IMR-90 (cell line): ENCODE data around the gene SFXN2. TPM values are rescaled to one million over a fixed set of nuclear protein-coding genes. Genes with fewer than 3 reads are reported as not detected.

Source experiments
- ATAC-seq: fragments of 200-7000 bp; cut with Tn5 transposase; 2 replicates; pipeline ENCODE4 v1.9.1; 2020; ENCODE audit warnings: low read depth, mild to moderate bottlenecking, moderate library complexity
- BruUV-seq: library from RNA; stranded (reverse); fragments of 400-500 nt; replicated peaks from 2 replicates; lab custom pipeline; 2021; lab: Mats Ljungman, UMichigan
- CTCF ChIA-PET: fragments of 300-600 bp; formaldehyde crosslinking; extraction: SDS; loops from one replicate; lab custom pipeline; 2021; ENCODE audit warnings: antibody characterized with exemption; lab: Yijun Ruan, JAX
- POLR2A ChIA-PET: fragments of 300-600 bp; sonication (Branson Sonifier 250); formaldehyde crosslinking; loops from one replicate; lab custom pipeline; 2022; ENCODE audit warnings: antibody characterized with exemption; ENCODE audit not compliant: unreplicated experiment; lab: Charles Lee
- DNase-seq: peaks from one replicate; pipeline ENCODE4 v3.0.0; 2013
- H2AFZ ChIP-seq: replicated peaks from 2 replicates; pipeline ENCODE3; 2013; ENCODE audit warnings: low read length, mild to moderate bottlenecking; ENCODE audit not compliant: poor library complexity
- H2AK5ac ChIP-seq: 2 replicates; pipeline ENCODE4 v1.6.1; 2013; ENCODE audit warnings: low read depth, low read length, inconsistent platforms
- H2AK9ac ChIP-seq: replicated peaks from 2 replicates; pipeline ENCODE3; 2013; ENCODE audit warnings: mild to moderate bottlenecking, low read depth, low read length, moderate library complexity; ENCODE audit not compliant: poor library complexity
- H2BK120ac ChIP-seq: 2 replicates; pipeline ENCODE4 v1.6.1; 2013; ENCODE audit warnings: low read depth, low read length, inconsistent platforms
- H2BK15ac ChIP-seq: 3 replicates; pipeline ENCODE4 v1.6.1; 2013; ENCODE audit warnings: low read depth, low read length, inconsistent platforms
- H2BK20ac ChIP-seq: 2 replicates; pipeline ENCODE4 v1.6.1; 2013; ENCODE audit warnings: low read depth, mild to moderate bottlenecking, inconsistent platforms, low read length, moderate library complexity
- H2BK5ac ChIP-seq: 2 replicates; pipeline ENCODE4 v1.6.1; 2013; ENCODE audit warnings: mild to moderate bottlenecking, low read depth, low read length, inconsistent platforms; ENCODE audit not compliant: poor library complexity, severe bottlenecking
- H3K14ac ChIP-seq: replicated peaks from 2 replicates; pipeline ENCODE4 v1.6.1; 2013; ENCODE audit warnings: low read depth, low read length, inconsistent platforms
- H3K18ac ChIP-seq: 2 replicates; pipeline ENCODE4 v1.6.1; 2013; ENCODE audit warnings: low read depth, low read length, control low read depth
- H3K23ac ChIP-seq: 2 replicates; pipeline ENCODE4 v1.6.1; 2013; ENCODE audit warnings: low read depth, low read length, inconsistent platforms
- H3K27ac ChIP-seq: 2 replicates; pipeline ENCODE4 v1.5.1; 2013; ENCODE audit warnings: mild to moderate bottlenecking, control low read depth, low read length; ENCODE audit not compliant: insufficient read depth
- H3K27me3 ChIP-seq: 2 replicates; pipeline ENCODE4 v1.6.1; 2013; ENCODE audit warnings: low read length; ENCODE audit not compliant: control insufficient read depth, insufficient read depth
- H3K36me3 ChIP-seq: 2 replicates; pipeline ENCODE4 v1.6.1; 2013; ENCODE audit warnings: low read length, mixed read lengths; ENCODE audit not compliant: control insufficient read depth, insufficient read depth
- H3K4ac ChIP-seq: 2 replicates; pipeline ENCODE4 v1.6.1; 2013; ENCODE audit warnings: low read depth, low read length, inconsistent platforms
- H3K4me1 ChIP-seq: 2 replicates; pipeline ENCODE4 v1.6.1; 2013; ENCODE audit warnings: low read length, mixed read lengths; ENCODE audit not compliant: control insufficient read depth, insufficient read depth
- H3K4me2 ChIP-seq: 2 replicates; pipeline ENCODE4 v1.6.1; 2013; ENCODE audit warnings: low read depth, mild to moderate bottlenecking, control low read depth, low read length, moderate library complexity
- H3K4me3 ChIP-seq: 2 replicates; pipeline ENCODE4 v1.5.1; 2013; ENCODE audit warnings: low read depth, mild to moderate bottlenecking, control low read depth, low read length, moderate library complexity; ENCODE audit not compliant: insufficient read depth
- H3K56ac ChIP-seq: 2 replicates; pipeline ENCODE4 v1.6.1; 2013; ENCODE audit warnings: low read length, inconsistent platforms; ENCODE audit not compliant: insufficient read depth; ENCODE audit errors: extremely low read depth
- H3K79me1 ChIP-seq, 2 experiments: 2 replicates each; pipeline ENCODE4 v1.6.1; 2013; ENCODE audit warnings: low read length in 2 of 2, inconsistent platforms in 1 of 2, low read depth in 1 of 2
- H3K9ac ChIP-seq: 2 replicates; pipeline ENCODE4 v1.6.1; 2013; ENCODE audit warnings: low read depth, low read length, control low read depth
- H3K9me1 ChIP-seq: 2 replicates; pipeline ENCODE4 v1.6.1; 2013; ENCODE audit warnings: low read length, inconsistent platforms; ENCODE audit not compliant: insufficient read depth
- H3K9me3 ChIP-seq: 2 replicates; pipeline ENCODE4 v1.6.1; 2013; ENCODE audit warnings: low read length; ENCODE audit not compliant: control insufficient read depth, insufficient read depth
- H4K20me1 ChIP-seq: 2 replicates; pipeline ENCODE4 v1.6.1; 2013; ENCODE audit warnings: low read length, inconsistent platforms; ENCODE audit not compliant: insufficient read depth
- H4K5ac ChIP-seq: 2 replicates; pipeline ENCODE4 v1.6.1; 2013; ENCODE audit warnings: mild to moderate bottlenecking, low read depth, low read length, control low read depth
- H4K8ac ChIP-seq, 2 experiments: 2 replicates each; pipeline ENCODE4 v1.6.1; 2013; ENCODE audit warnings: low read depth in 2 of 2, low read length in 2 of 2, control low read depth in 1 of 2, inconsistent platforms in 1 of 2
- H4K91ac ChIP-seq: 2 replicates; pipeline ENCODE4 v1.6.1; 2013; ENCODE audit warnings: low read depth, low read length, inconsistent platforms; ENCODE audit not compliant: insufficient read depth
- FOS ChIP-seq: fragments of 150-350 bp; IDR thresholded peaks from 2 replicates; pipeline ENCODE4 v1.6.1; 2016; ENCODE audit warnings: low read depth, low read length
- WGBS, 2 experiments: methylation state at CpG; one replicate each; pipeline versions ENCODE4 v1.1.5 to v1.1.7; 2013; ENCODE audit warnings: missing lambda C conversion rate in 2 of 2; ENCODE audit not compliant: insufficient read length in 1 of 2; ENCODE audit errors: extremely low coverage in 2 of 2; 5-methylcytosine and 5-hydroxymethylcytosine counted together
- dilution Hi-C: fragments of 300-500 bp; cut with HindIII; formaldehyde crosslinking; loops from one replicate; pipeline ENCODE4 v1.14.3; 2018; ENCODE audit warnings: low sequenced_read_pairs; ENCODE audit not compliant: unreplicated experiment
- in situ Hi-C: fragments of 300-500 bp; cut with MboI; formaldehyde crosslinking; loops from 3 replicates; pipeline ENCODE4 v1.14.3; 2019; ENCODE audit warnings: low sequenced_read_pairs, inconsistent platforms, mixed read lengths
- intact Hi-C: fragments of 100-400 bp; cut with micrococcal nuclease; formaldehyde crosslinking; loops from 2 replicates; pipeline ENCODE4 v1.10.0; 2022
- polyA plus RNA-seq, 3 experiments: library from polyadenylated mRNA; depleted of rRNA; stranded (reverse); fragments of >200 nt; gene quantifications; 2 replicates each; pipeline ENCODE4 v1.2.3, GENCODE V29; 2012; ENCODE audit warnings: low replicate concordance in 1 of 3
- total RNA-seq: library from RNA; depleted of rRNA; stranded (reverse); fragments of >200 nt; gene quantifications from 2 replicates; pipeline ENCODE4 v1.2.3, GENCODE V29; 2012
- TF ChIP-seq, protein P1 (sequence below): fragments of 150-350 bp; IDR thresholded peaks from 2 replicates; pipeline ENCODE4 v1.6.1; 2017; ENCODE audit warnings: mild to moderate bottlenecking, antibody characterized with exemption, low read length, low read depth
- TF ChIP-seq, protein P2 (sequence below): conservative IDR thresholded peaks from 2 replicates; pipeline ENCODE4 v1.5.1; 2012; ENCODE audit warnings: mild to moderate bottlenecking, low read depth, low read length, improper control_type of control experiment

Gene SFXN2
- total and polyA plus RNA-seq, 2 of the 4 experiments (the other 2 are of a cell fraction), result 6.9 to 11.7 TPM

DNA sequence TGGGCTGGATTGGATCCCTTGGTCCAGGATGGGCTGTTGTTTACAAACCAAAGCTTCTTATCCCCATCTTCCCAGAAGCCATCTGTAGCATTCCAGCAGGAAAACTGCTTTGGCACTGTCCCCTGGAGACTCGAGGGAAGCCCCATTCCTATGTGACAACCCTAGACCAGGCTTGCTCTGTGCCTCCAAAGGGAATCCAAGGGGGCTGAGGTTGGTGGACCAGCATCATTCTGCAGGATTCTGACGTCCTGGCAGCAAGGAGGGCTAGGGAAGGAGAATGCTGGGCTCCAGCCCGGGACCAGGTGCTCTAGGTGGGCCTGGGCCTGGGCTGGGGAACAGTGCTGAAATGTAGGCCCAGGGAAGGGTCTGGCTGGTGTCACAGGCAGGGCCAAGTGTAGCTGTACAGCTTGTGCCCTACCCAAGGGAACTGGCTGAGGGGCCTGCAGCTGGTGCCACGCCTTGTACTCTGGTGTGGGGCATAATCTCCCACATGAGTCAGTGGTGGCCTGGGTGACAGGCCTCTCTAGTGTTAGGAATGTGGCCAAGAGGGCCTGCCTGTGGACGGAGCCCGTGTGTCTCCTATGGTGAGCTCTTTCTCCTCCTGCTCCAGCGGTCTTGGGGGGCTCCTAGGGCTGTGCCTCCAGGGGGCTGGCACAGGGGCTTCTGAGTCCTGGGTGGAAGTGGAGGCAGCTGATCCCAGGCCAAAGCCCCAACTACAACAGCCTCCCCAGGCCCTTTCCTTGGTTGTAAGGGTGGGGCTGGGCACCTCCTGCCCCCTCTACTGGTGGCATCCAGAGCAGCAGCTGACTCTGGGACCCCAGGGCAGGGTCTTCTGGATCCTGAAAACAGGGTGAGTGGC, 45.0 kb upstream of the SFXN2 start:
- peaks cover 23% of the 10 kb centered on the region for H3K4me1 ChIP-seq
- no peak overlapping the region for H3K4me3 ChIP-seq

More for the DNA sequence above, 45.0 kb upstream of the SFXN2 start:
- Histone ChIP-seq H4K8ac (peak overlapping the region in 1 of 2 experiments; percentile 69; a peak in 1 of 4 replicates), H3K9me3 (no peaks in the 10 kb centered on the region), H3K79me1 (peaks cover 0 to 17% of the 10 kb centered on the region in 2 experiments; a peak in 2 of 4 replicates), H3K4me2 (no peak overlapping the region), H2AK9ac (peak overlapping the region; percentile 73), H3K9me1 (peaks cover 16% of the 10 kb centered on the region), H3K27me3 (no peaks in the 10 kb centered on the region), H2BK20ac (0 out of 2 replicates have a peak overlapping the region, but pooled peaks have one; percentile 38), H3K23ac (0 out of 2 replicates have a peak overlapping the region, but pooled peaks have one; percentile 12), H3K36me3 (no peaks in the 10 kb centered on the region), H3K14ac (no peak overlapping the region; the same call in 1 of the 2 replicates), H4K20me1 (no peaks in the 10 kb centered on the region), H3K9ac (no peak overlapping the region), H3K27ac (no peak overlapping the region), H2BK5ac (peak overlapping the region; percentile 9), H2BK15ac (peak overlapping the region; percentile 66; the same call in 1 of the 3 replicates), H3K18ac (no peak overlapping the region), H3K4ac (peak overlapping the region; percentile 70), H3K56ac (no peak overlapping the region), H2AK5ac (peak overlapping the region; percentile 49), H2BK120ac (peak overlapping the region; percentile 74), H4K91ac (peak overlapping the region; percentile 13), H4K5ac (no peak overlapping the region; the same call in 1 of the 2 replicates), H2AFZ (peak overlapping the region; percentile 71)
- ChIA-PET CTCF (interaction anchor here (0.9 kb wide), 1 partner anchor 9 kb away, joined by 3 read pairs; no protein-coding TSS in a partner anchor), POLR2A (no interaction called here)
- DNase-seq (peak; percentile 43), ATAC-seq (peak; percentile 40)
- intact Hi-C loops (no loop called here), dilution Hi-C loops (no loop called here), in situ Hi-C loops (no loop called here)
- no TSS peak for BruUV-seq
- WGBS, 2 experiments, result 84% methylated on average over 2 of the region's 7 CpGs; no CpG with 5 or more reads in 1 of the 2 experiments
- TF ChIP-seq, protein P1, sequence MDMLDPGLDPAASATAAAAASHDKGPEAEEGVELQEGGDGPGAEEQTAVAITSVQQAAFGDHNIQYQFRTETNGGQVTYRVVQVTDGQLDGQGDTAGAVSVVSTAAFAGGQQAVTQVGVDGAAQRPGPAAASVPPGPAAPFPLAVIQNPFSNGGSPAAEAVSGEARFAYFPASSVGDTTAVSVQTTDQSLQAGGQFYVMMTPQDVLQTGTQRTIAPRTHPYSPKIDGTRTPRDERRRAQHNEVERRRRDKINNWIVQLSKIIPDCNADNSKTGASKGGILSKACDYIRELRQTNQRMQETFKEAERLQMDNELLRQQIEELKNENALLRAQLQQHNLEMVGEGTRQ, result no peak
- 0 out of 2 replicates have a peak, but pooled peaks have one; percentile 22 for TF ChIP-seq FOS
- TF ChIP-seq, protein P2, sequence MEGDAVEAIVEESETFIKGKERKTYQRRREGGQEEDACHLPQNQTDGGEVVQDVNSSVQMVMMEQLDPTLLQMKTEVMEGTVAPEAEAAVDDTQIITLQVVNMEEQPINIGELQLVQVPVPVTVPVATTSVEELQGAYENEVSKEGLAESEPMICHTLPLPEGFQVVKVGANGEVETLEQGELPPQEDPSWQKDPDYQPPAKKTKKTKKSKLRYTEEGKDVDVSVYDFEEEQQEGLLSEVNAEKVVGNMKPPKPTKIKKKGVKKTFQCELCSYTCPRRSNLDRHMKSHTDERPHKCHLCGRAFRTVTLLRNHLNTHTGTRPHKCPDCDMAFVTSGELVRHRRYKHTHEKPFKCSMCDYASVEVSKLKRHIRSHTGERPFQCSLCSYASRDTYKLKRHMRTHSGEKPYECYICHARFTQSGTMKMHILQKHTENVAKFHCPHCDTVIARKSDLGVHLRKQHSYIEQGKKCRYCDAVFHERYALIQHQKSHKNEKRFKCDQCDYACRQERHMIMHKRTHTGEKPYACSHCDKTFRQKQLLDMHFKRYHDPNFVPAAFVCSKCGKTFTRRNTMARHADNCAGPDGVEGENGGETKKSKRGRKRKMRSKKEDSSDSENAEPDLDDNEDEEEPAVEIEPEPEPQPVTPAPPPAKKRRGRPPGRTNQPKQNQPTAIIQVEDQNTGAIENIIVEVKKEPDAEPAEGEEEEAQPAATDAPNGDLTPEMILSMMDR, result peak; percentile 14; the same call in 1 of the 2 replicates
